Liver (tissue), 3 donors: ENCODE results near the gene FAM25G.

Experiments used
- EGR1 ChIP-seq, 2 donors: IDR thresholded peaks; 2 replicates each; pipeline ENCODE4 v1.6.1; 2016 to 2018; ENCODE audit warnings: antibody characterized with exemption in 2 of 2, low read depth in 2 of 2
- JUND ChIP-seq, 2 donors: IDR thresholded peaks; 2 replicates each; pipeline ENCODE4 v1.6.1; 2016; ENCODE audit warnings: antibody characterized with exemption in 2 of 2
- RAD21 ChIP-seq, 2 donors: IDR thresholded peaks; 2 replicates each; pipeline ENCODE4 v1.6.1; 2016; ENCODE audit warnings: antibody characterized with exemption in 2 of 2, mild to moderate bottlenecking in 2 of 2
- TF ChIP-seq, protein P1 (sequence below): fragments of 150-350 bp; IDR thresholded peaks from 2 replicates; pipeline ENCODE4 v1.5.1; 2017; ENCODE audit warnings: improper control_type of control experiment, low read depth, low read length; ENCODE audit not compliant: missing input control
- TF ChIP-seq, protein P2 (sequence below): IDR thresholded peaks from 2 replicates; pipeline ENCODE4 v1.6.1; 2016; ENCODE audit warnings: antibody characterized with exemption, mild to moderate bottlenecking
- donor health status: healthy.
- donor health status: healthy.

- TF ChIP-seq, protein P1, sequence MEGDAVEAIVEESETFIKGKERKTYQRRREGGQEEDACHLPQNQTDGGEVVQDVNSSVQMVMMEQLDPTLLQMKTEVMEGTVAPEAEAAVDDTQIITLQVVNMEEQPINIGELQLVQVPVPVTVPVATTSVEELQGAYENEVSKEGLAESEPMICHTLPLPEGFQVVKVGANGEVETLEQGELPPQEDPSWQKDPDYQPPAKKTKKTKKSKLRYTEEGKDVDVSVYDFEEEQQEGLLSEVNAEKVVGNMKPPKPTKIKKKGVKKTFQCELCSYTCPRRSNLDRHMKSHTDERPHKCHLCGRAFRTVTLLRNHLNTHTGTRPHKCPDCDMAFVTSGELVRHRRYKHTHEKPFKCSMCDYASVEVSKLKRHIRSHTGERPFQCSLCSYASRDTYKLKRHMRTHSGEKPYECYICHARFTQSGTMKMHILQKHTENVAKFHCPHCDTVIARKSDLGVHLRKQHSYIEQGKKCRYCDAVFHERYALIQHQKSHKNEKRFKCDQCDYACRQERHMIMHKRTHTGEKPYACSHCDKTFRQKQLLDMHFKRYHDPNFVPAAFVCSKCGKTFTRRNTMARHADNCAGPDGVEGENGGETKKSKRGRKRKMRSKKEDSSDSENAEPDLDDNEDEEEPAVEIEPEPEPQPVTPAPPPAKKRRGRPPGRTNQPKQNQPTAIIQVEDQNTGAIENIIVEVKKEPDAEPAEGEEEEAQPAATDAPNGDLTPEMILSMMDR = no peak
- TF ChIP-seq RAD21 (IDR thresholded peaks at IDR 0.05) (no peak), EGR1 (IDR thresholded peaks at IDR 0.05; ENCODE audit: low read depth in 2 of 2) (no peak), JUND (IDR thresholded peaks at IDR 0.05) (no peak)
- TF ChIP-seq, protein P2, sequence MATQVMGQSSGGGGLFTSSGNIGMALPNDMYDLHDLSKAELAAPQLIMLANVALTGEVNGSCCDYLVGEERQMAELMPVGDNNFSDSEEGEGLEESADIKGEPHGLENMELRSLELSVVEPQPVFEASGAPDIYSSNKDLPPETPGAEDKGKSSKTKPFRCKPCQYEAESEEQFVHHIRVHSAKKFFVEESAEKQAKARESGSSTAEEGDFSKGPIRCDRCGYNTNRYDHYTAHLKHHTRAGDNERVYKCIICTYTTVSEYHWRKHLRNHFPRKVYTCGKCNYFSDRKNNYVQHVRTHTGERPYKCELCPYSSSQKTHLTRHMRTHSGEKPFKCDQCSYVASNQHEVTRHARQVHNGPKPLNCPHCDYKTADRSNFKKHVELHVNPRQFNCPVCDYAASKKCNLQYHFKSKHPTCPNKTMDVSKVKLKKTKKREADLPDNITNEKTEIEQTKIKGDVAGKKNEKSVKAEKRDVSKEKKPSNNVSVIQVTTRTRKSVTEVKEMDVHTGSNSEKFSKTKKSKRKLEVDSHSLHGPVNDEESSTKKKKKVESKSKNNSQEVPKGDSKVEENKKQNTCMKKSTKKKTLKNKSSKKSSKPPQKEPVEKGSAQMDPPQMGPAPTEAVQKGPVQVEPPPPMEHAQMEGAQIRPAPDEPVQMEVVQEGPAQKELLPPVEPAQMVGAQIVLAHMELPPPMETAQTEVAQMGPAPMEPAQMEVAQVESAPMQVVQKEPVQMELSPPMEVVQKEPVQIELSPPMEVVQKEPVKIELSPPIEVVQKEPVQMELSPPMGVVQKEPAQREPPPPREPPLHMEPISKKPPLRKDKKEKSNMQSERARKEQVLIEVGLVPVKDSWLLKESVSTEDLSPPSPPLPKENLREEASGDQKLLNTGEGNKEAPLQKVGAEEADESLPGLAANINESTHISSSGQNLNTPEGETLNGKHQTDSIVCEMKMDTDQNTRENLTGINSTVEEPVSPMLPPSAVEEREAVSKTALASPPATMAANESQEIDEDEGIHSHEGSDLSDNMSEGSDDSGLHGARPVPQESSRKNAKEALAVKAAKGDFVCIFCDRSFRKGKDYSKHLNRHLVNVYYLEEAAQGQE = no peak
These were observed 45.8 kb downstream of the FAM25G start for GRCh38 chr10:47445720-47446119.
